Fibroblast of peridontal ligament (primary cell): ENCODE data around the gene MVD.

Experiments used
- DNase-seq: peaks from one replicate; pipeline ENCODE4 v3.0.0-alpha.2; 2010; ENCODE audit errors: extremely low read depth

Gene MVD

GRCh38 chr16:88608076-88608475 lies 54.8 kb downstream of the MVD start:
- no peak for DNase-seq

- DNase-seq = no peak
Measured at GRCh38 chr16:88606148-88606757, 56.6 kb downstream of the MVD start.

GRCh38 chr16:88605186-88606147 lies 57.4 kb downstream of the MVD start:
- no peak for DNase-seq

- no peak for DNase-seq
Measured at GRCh38 chr16:88602091-88602490, 60.8 kb downstream of the MVD start.
